H1 (cell line): ENCODE measurements around the gene NTN4. TPM values are rescaled to one million over a fixed set of nuclear protein-coding genes. Genes with fewer than 3 reads are reported as not detected.

Source experiments
- CTCF ChIA-PET: fragments of 300-600 bp; sonication (Branson Sonifier 250); formaldehyde crosslinking; loops from one replicate; lab custom pipeline; 2021; ENCODE audit not compliant: partially characterized antibody; lab: Charles Lee
- POLR2A ChIA-PET: fragments of 300-600 bp; sonication (Branson Sonifier 250); formaldehyde crosslinking; loops from one replicate; lab custom pipeline; 2021; ENCODE audit warnings: inconsistent platforms; ENCODE audit not compliant: partially characterized antibody; lab: Charles Lee
- DNase-seq, 2 experiments: peaks; one replicate each; pipeline versions ENCODE4 v3.0.0 to v3.0.0-alpha.2; 2010 to 2022; ENCODE audit warnings: low spot score in 2 of 2, low read depth in 1 of 2, mixed read lengths in 1 of 2
- FAIRE-seq: peaks from 2 replicates; lab custom pipeline; 2011; peaks lifted over from hg19 to GRCh38; lab: Jason Lieb, UNC
- H2AFZ ChIP-seq: 2 replicates; pipeline ENCODE4 v1.8.1; 2012; ENCODE audit warnings: low read length, inconsistent platforms
- H2AK5ac ChIP-seq: 2 replicates; pipeline ENCODE4 v1.6.1; 2013; ENCODE audit warnings: low read depth, low read length
- H2BK120ac ChIP-seq: replicated peaks from 2 replicates; pipeline ENCODE3; 2013; ENCODE audit warnings: low read depth, low read length, inconsistent platforms
- H2BK12ac ChIP-seq: 2 replicates; pipeline ENCODE4 v1.6.1; 2013; ENCODE audit warnings: low read depth, low read length
- H2BK15ac ChIP-seq: 2 replicates; pipeline ENCODE4 v1.6.1; 2013; ENCODE audit warnings: low read length
- H2BK20ac ChIP-seq: 2 replicates; pipeline ENCODE4 v1.6.1; 2013; ENCODE audit warnings: low read length
- H2BK5ac ChIP-seq: 2 replicates; pipeline ENCODE4 v1.6.1; 2013; ENCODE audit warnings: low read depth, low read length
- H3K14ac ChIP-seq: 2 replicates; pipeline ENCODE4 v1.6.1; 2013; ENCODE audit warnings: inconsistent platforms; ENCODE audit not compliant: insufficient read length
- H3K18ac ChIP-seq: 2 replicates; pipeline ENCODE4 v1.6.1; 2013; ENCODE audit warnings: low read length; ENCODE audit errors: extremely low read depth
- H3K23ac ChIP-seq: 2 replicates; pipeline ENCODE4 v1.6.1; 2013; ENCODE audit warnings: inconsistent platforms; ENCODE audit not compliant: insufficient read length
- H3K23me2 ChIP-seq: 2 replicates; pipeline ENCODE4 v1.6.1; 2013; ENCODE audit warnings: low read depth, low read length
- H3K27ac ChIP-seq: 2 replicates; pipeline ENCODE4 v1.6.1; 2011; ENCODE audit warnings: low read depth, low read length, inconsistent platforms
- H3K27me3 ChIP-seq, 4 experiments: replicated peaks in 1 of 4; 1 replicate in 1 of 4; 2 replicates in 3 of 4; pipeline versions ENCODE4 v1.6.1 to v1.8.1; 2011 to 2013; ENCODE audit warnings: low read length in 3 of 4, mild to moderate bottlenecking in 3 of 4, inconsistent platforms in 2 of 4, mixed read lengths in 2 of 4, moderate library complexity in 1 of 4; ENCODE audit not compliant: control insufficient read depth in 3 of 4, insufficient read depth in 3 of 4; ENCODE audit errors: extremely low read depth in 1 of 4
- H3K36me3 ChIP-seq, 4 experiments: 2 replicates each; pipeline versions ENCODE4 v1.6.1 to v1.8.1; 2011 to 2013; ENCODE audit warnings: mild to moderate bottlenecking in 4 of 4, low read length in 3 of 4, moderate library complexity in 2 of 4, control low read depth in 1 of 4, inconsistent platforms in 1 of 4; ENCODE audit not compliant: insufficient read depth in 4 of 4, control insufficient read depth in 2 of 4
- H3K4ac ChIP-seq: replicated peaks from 2 replicates; pipeline ENCODE3; 2013; ENCODE audit warnings: low read length, low read depth, mixed read lengths, inconsistent platforms; ENCODE audit not compliant: insufficient read length
- H3K4me1 ChIP-seq, 4 experiments: replicated peaks in 1 of 4; 1 replicate in 1 of 4; 2 replicates in 3 of 4; pipeline versions ENCODE4 v1.6.1 to v1.8.1; 2011 to 2013; ENCODE audit warnings: low read length in 3 of 4, inconsistent platforms in 2 of 4, mixed read lengths in 1 of 4; ENCODE audit not compliant: insufficient read depth in 4 of 4, control insufficient read depth in 3 of 4
- H3K4me2 ChIP-seq, 2 experiments: 2 replicates each; pipeline versions ENCODE4 v1.6.1 to v1.8.1; 2011 to 2013; ENCODE audit warnings: low read depth in 2 of 2, low read length in 2 of 2, control low read depth in 1 of 2, inconsistent platforms in 1 of 2, mild to moderate bottlenecking in 1 of 2; ENCODE audit not compliant: insufficient read depth in 1 of 2
- H3K4me3 ChIP-seq, 4 experiments: fragments of 200-600, 300-600 bp in 1 of 4; sonication (generic), shearing (Covaris generic), sonication (Bioruptor Twin) in 1 of 4; 2 replicates each; pipeline versions ENCODE4 v1.5.1 to v1.8.1; 2011 to 2016; ENCODE audit warnings: low read length in 4 of 4, low read depth in 3 of 4, control low read depth in 2 of 4, inconsistent platforms in 2 of 4, mild to moderate bottlenecking in 2 of 4, mixed read lengths in 1 of 4, moderate library complexity in 1 of 4; ENCODE audit not compliant: insufficient read depth in 2 of 4; ENCODE audit errors: extremely low read depth in 1 of 4
- H3K56ac ChIP-seq: replicated peaks from 2 replicates; pipeline ENCODE3; 2013; ENCODE audit warnings: low read depth, mild to moderate bottlenecking, mixed read lengths, low read length, inconsistent platforms; ENCODE audit not compliant: insufficient read length
- H3K79me1 ChIP-seq: 2 replicates; pipeline ENCODE4 v1.6.1; 2013; ENCODE audit warnings: low read depth, low read length, control low read depth
- H3K79me2 ChIP-seq, 2 experiments: 2 replicates each; pipeline versions ENCODE4 v1.6.1 to v1.8.1; 2012 to 2013; ENCODE audit warnings: low read length in 2 of 2, mild to moderate bottlenecking in 2 of 2, inconsistent platforms in 1 of 2; ENCODE audit not compliant: insufficient read depth in 2 of 2, control insufficient read depth in 1 of 2
- H3K9ac ChIP-seq, 4 experiments: replicated peaks in 1 of 4; 1 replicate in 1 of 4; 2 replicates in 3 of 4; pipeline versions ENCODE4 v1.6.1 to v1.8.1; 2011 to 2013; ENCODE audit warnings: low read depth in 3 of 4, low read length in 3 of 4, control low read depth in 2 of 4, mild to moderate bottlenecking in 2 of 4, moderate library complexity in 2 of 4, inconsistent platforms in 1 of 4; ENCODE audit errors: extremely low read depth in 1 of 4
- H3K9me3 ChIP-seq, 2 experiments: 2 replicates each; pipeline versions ENCODE4 v1.6.1 to v1.8.1; 2012 to 2013; ENCODE audit warnings: mild to moderate bottlenecking in 2 of 2, moderate library complexity in 2 of 2, control low read depth in 1 of 2, inconsistent platforms in 1 of 2, low read depth in 1 of 2, low read length in 1 of 2, mixed read lengths in 1 of 2; ENCODE audit not compliant: insufficient read depth in 2 of 2
- H4K20me1 ChIP-seq, 2 experiments: replicated peaks in 1 of 2; 2 replicates each; pipeline versions ENCODE3 to v1.8.1; 2011 to 2013; ENCODE audit warnings: inconsistent platforms in 2 of 2, low read length in 2 of 2, mild to moderate bottlenecking in 1 of 2; ENCODE audit not compliant: insufficient read depth in 2 of 2, control insufficient read depth in 1 of 2
- H4K5ac ChIP-seq: 2 replicates; pipeline ENCODE4 v1.6.1; 2013; ENCODE audit warnings: low read length, low read depth, mixed read lengths, inconsistent platforms; ENCODE audit not compliant: insufficient read length
- H4K8ac ChIP-seq: 2 replicates; pipeline ENCODE4 v1.8.0; 2013; ENCODE audit warnings: mild to moderate bottlenecking, moderate library complexity, low read length, inconsistent platforms; ENCODE audit not compliant: insufficient read depth; ENCODE audit errors: extremely low read depth
- H4K91ac ChIP-seq: replicated peaks from 2 replicates; pipeline ENCODE3; 2013; ENCODE audit warnings: low read length, mixed read lengths, inconsistent platforms; ENCODE audit not compliant: insufficient read length
- KDM5A ChIP-seq: fragments of 200-600 bp; IDR thresholded peaks from 2 replicates; pipeline ENCODE4 v1.7.1; 2012; ENCODE audit warnings: mild to moderate bottlenecking, low read length, inconsistent platforms, mixed read lengths
- SP1 ChIP-seq: IDR thresholded peaks from 2 replicates; pipeline ENCODE4 v1.6.1; 2011; ENCODE audit warnings: low read depth, low read length
- polyA plus RNA-seq, 7 experiments: library from polyadenylated mRNA; depleted of rRNA in 3 of 7; stranded (reverse) in 5 of 7; unstranded in 2 of 7; fragments of >200 nt in 5 of 7; fragments of 200-250 nt in 2 of 7; gene quantifications; 1 replicate in 5 of 7; 2 replicates in 1 of 7; 4 replicates in 1 of 7; pipeline versions ENCODE4 v1.2.1 to v1.2.3, GENCODE V29; 2011 to 2013; ENCODE audit warnings: missing spikeins in 2 of 7, mixed read lengths in 2 of 7
- total RNA-seq: library from RNA; stranded (reverse); fragmentation: NEBNext Ultra II Directional; extraction: Animal tissue kit (Norgen Biotek cat#: 25700); gene quantifications from 2 replicates; pipeline ENCODE4 v1.2.1, GENCODE V29; 2021
- TF ChIP-seq, protein P1 (sequence below), 3 experiments: IDR thresholded peaks; 1 replicate in 2 of 3; 2 replicates in 1 of 3; pipeline versions ENCODE4 v1.5.1 to v1.6.1; 2011; ENCODE audit warnings: low read length in 3 of 3, mild to moderate bottlenecking in 3 of 3, inconsistent platforms in 2 of 3, low read depth in 1 of 3, moderate library complexity in 1 of 3; ENCODE audit not compliant: insufficient read depth in 1 of 3; ENCODE audit errors: control extremely low read depth in 1 of 3

The NTN4 gene
- total and polyA plus RNA-seq, 2 of the 8 experiments (the other 6 are each of a cell fraction or from before 2014, with no cell fraction given): 0.74 to 1.3 TPM

DNA sequence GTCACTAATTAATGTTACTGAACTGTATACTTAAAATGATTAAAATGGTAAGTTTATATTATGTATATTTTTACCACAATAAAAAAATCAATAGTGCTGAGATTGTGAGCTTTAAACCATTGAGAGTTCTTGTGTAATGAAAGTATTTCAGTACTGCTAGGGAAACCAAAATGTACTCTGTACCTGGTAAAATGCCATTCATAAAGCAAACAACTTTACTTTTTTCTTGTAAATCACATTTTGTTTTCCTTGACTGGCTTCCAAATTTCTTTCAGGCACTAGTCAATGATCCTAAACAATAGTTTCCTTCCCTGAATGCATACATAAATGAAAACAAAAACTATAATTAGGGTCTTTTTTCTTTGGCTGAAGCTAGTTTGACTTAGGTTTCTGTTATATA is 38.8 kb upstream of the NTN4 start:
- H3K14ac ChIP-seq: no peak overlapping the region
- H3K79me2 ChIP-seq: no peaks in the 10 kb centered on the region
- H2AK5ac ChIP-seq: no peak overlapping the region
- no peak overlapping the region for H3K9ac ChIP-seq
- TF ChIP-seq, protein P1, sequence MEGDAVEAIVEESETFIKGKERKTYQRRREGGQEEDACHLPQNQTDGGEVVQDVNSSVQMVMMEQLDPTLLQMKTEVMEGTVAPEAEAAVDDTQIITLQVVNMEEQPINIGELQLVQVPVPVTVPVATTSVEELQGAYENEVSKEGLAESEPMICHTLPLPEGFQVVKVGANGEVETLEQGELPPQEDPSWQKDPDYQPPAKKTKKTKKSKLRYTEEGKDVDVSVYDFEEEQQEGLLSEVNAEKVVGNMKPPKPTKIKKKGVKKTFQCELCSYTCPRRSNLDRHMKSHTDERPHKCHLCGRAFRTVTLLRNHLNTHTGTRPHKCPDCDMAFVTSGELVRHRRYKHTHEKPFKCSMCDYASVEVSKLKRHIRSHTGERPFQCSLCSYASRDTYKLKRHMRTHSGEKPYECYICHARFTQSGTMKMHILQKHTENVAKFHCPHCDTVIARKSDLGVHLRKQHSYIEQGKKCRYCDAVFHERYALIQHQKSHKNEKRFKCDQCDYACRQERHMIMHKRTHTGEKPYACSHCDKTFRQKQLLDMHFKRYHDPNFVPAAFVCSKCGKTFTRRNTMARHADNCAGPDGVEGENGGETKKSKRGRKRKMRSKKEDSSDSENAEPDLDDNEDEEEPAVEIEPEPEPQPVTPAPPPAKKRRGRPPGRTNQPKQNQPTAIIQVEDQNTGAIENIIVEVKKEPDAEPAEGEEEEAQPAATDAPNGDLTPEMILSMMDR (IDR thresholded peaks at IDR 0.05; ENCODE audit: control extremely low read depth in 1 of 3, insufficient read depth in 1 of 3, low read depth in 1 of 3, low read length in 3 of 3): no peak
- no peak for TF ChIP-seq KDM5A
- TF ChIP-seq SP1: no peak
- TF ChIP-seq, all 59 proteins: peak for 0
- Histone ChIP-seq H3K23me2 (no peaks in the 10 kb centered on the region), H3K9me3 (no peaks in the 10 kb centered on the region), H3K18ac (no peak overlapping the region), H2AFZ (no peak overlapping the region), H4K5ac (no peak overlapping the region), H2BK15ac (no peak overlapping the region), H3K27me3 (no peaks in the 10 kb centered on the region), H3K56ac (no peak overlapping the region), H3K27ac (no peak overlapping the region), H2BK120ac (no peak overlapping the region), H3K4me2 (no peak overlapping the region), H4K20me1 (no peaks in the 10 kb centered on the region), H3K36me3 (no peaks in the 10 kb centered on the region), H3K4me3 (no peak overlapping the region), H3K79me1 (no peaks in the 10 kb centered on the region), H4K91ac (no peak overlapping the region), H2BK20ac (no peak overlapping the region), H2BK12ac (no peak overlapping the region), H3K23ac (no peak overlapping the region), H4K8ac (no peak overlapping the region), H3K4me1 (peaks cover 0 to 7% (median 3%) of the 10 kb centered on the region in 4 experiments; a peak in 3 of 7 replicates), H3K4ac (no peak overlapping the region), H2BK5ac (no peak overlapping the region)
- POLR2A ChIA-PET: no interaction called here
- no peak for DNase-seq
- no peak for FAIRE-seq
- CTCF ChIA-PET: no interaction called here
